SK-N-SH (cell line): ENCODE results near the gene CCL21. TPM values are rescaled to one million over a fixed set of nuclear protein-coding genes. Genes with fewer than 3 reads are reported as not detected.

Experiments
- CTCF ChIA-PET: fragments of 300-600, 350-600 bp; formaldehyde crosslinking; extraction: SDS; loops from one replicate; lab custom pipeline; 2021; lab: Yijun Ruan, JAX
- POLR2A ChIA-PET: fragments of 350-600 bp; sonication (Branson Sonifier 250); formaldehyde crosslinking; extraction: SDS; loops from one replicate; lab custom pipeline; 2020; ENCODE audit warnings: antibody characterized with exemption, inconsistent platforms; lab: Yijun Ruan, JAX
- DNase-seq: peaks from one replicate; pipeline ENCODE4 v3.0.0; 2012
- H2AFZ ChIP-seq: fragments of 200-600 bp; sonication (generic); 2 replicates; pipeline ENCODE4 v1.8.1; 2016; ENCODE audit warnings: antibody characterized with exemption, mild to moderate bottlenecking, low read depth
- H3F3A ChIP-seq: fragments of 200-600 bp; sonication (generic); replicated peaks from 2 replicates; pipeline ENCODE3; 2016; ENCODE audit warnings: antibody characterized with exemption, mild to moderate bottlenecking; ENCODE audit not compliant: insufficient read depth
- H3K27ac ChIP-seq, 2 experiments: fragments of 200-500 bp in 1 of 2; fragments of 200-600 bp in 1 of 2; sonication (Bioruptor generic) in 1 of 2; sonication (generic), shearing (Covaris generic) in 1 of 2; 2 replicates each; pipeline versions ENCODE4 v1.5.1 to v1.6.1; 2014 to 2016; ENCODE audit warnings: low read depth in 2 of 2, inconsistent platforms in 1 of 2, low read length in 1 of 2, mild to moderate bottlenecking in 1 of 2, mixed read lengths in 1 of 2
- H3K27me3 ChIP-seq: fragments of 200-600 bp; sonication (generic), shearing (Covaris generic); 2 replicates; pipeline ENCODE4 v1.6.1; 2016; ENCODE audit warnings: mixed run types; ENCODE audit not compliant: insufficient read depth
- H3K36me3 ChIP-seq, 2 experiments: fragments of 200-500 bp in 1 of 2; fragments of 200-600 bp in 1 of 2; sonication (Bioruptor generic) in 1 of 2; sonication (generic) in 1 of 2; replicated peaks in 1 of 2; 2 replicates each; pipeline versions ENCODE3 to v1.5.1; 2014 to 2016; ENCODE audit warnings: low read length in 1 of 2, mild to moderate bottlenecking in 1 of 2; ENCODE audit not compliant: insufficient read depth in 2 of 2, control insufficient read depth in 1 of 2
- H3K4me1 ChIP-seq, 2 experiments: fragments of 200-500 bp in 1 of 2; fragments of 200-600 bp in 1 of 2; sonication (Bioruptor generic) in 1 of 2; sonication (generic), shearing (Covaris generic) in 1 of 2; 2 replicates each; pipeline versions ENCODE4 v1.5.1 to v1.6.1; 2014 to 2016; ENCODE audit warnings: low read depth in 1 of 2, low read length in 1 of 2, mixed run types in 1 of 2; ENCODE audit not compliant: insufficient read depth in 2 of 2, control insufficient read depth in 1 of 2
- H3K4me2 ChIP-seq: fragments of 200-600 bp; sonication (generic), shearing (Covaris generic); 2 replicates; pipeline ENCODE4 v1.6.1; 2017; ENCODE audit warnings: mixed run types
- H3K4me3 ChIP-seq, 2 experiments: fragments of 200-500 bp in 1 of 2; fragments of 200-600 bp in 1 of 2; sonication (Bioruptor generic) in 1 of 2; sonication (generic), shearing (Covaris generic) in 1 of 2; 2 replicates each; pipeline versions ENCODE4 v1.5.1 to v1.8.1; 2014 to 2016; ENCODE audit warnings: low read depth in 2 of 2, inconsistent platforms in 1 of 2, low read length in 1 of 2, mild to moderate bottlenecking in 1 of 2, mixed read lengths in 1 of 2, moderate library complexity in 1 of 2
- H3K79me2 ChIP-seq: fragments of 200-600 bp; sonication (generic); 2 replicates; pipeline ENCODE4 v1.8.1; 2017; ENCODE audit warnings: mild to moderate bottlenecking; ENCODE audit not compliant: insufficient read depth
- H3K9ac ChIP-seq: fragments of 200-600 bp; sonication (generic); 2 replicates; pipeline ENCODE4 v1.6.1; 2017; ENCODE audit warnings: mixed run types
- H3K9me2 ChIP-seq: fragments of 200-600 bp; sonication (generic); 2 replicates; pipeline ENCODE4 v1.6.1; 2017; ENCODE audit warnings: mixed run types
- H3K9me3 ChIP-seq: fragments of 200-600 bp; sonication (generic); 2 replicates; pipeline ENCODE4 v1.6.1; 2017; ENCODE audit warnings: mixed run types, mild to moderate bottlenecking, moderate library complexity
- H4K20me1 ChIP-seq: fragments of 200-600 bp; sonication (generic); 2 replicates; pipeline ENCODE4 v1.6.1; 2017; ENCODE audit warnings: mild to moderate bottlenecking, mixed run types; ENCODE audit not compliant: insufficient read depth
- EZH2phosphoT487 ChIP-seq: fragments of 200-600 bp; sonication (generic); IDR thresholded peaks from 2 replicates; pipeline ENCODE4 v1.6.1; 2017; ENCODE audit warnings: low read depth, mixed run types, mild to moderate bottlenecking, antibody characterized with exemption, moderate library complexity, borderline replicate concordance
- FOSL2 ChIP-seq: IDR thresholded peaks from 2 replicates; pipeline ENCODE4 v1.4.0; 2012; ENCODE audit warnings: low read depth, mild to moderate bottlenecking, moderate library complexity, borderline replicate concordance
- FOXJ3 ChIP-seq: sonication (generic); formaldehyde crosslinking; IDR thresholded peaks from 2 replicates; pipeline ENCODE4 v1.5.1; 2020; ENCODE audit warnings: mild to moderate bottlenecking, missing genetic modification reagents
- MAX ChIP-seq: IDR thresholded peaks from 2 replicates; pipeline ENCODE4 v1.4.0; 2012; ENCODE audit warnings: low read depth
- RAD21 ChIP-seq: IDR thresholded peaks from 2 replicates; pipeline ENCODE4 v1.6.1; 2012; ENCODE audit warnings: mild to moderate bottlenecking, low read length
- RCOR1 ChIP-seq: fragments of 150-350 bp; IDR thresholded peaks from 2 replicates; pipeline ENCODE4 v1.6.1; 2017; ENCODE audit warnings: antibody characterized with exemption, low read length
- RXRA ChIP-seq: IDR thresholded peaks from 2 replicates; pipeline ENCODE4 v1.4.0; 2012; ENCODE audit warnings: low read depth, mild to moderate bottlenecking, borderline replicate concordance
- SMC3 ChIP-seq: IDR thresholded peaks from 2 replicates; pipeline ENCODE4 v1.6.1; 2012; ENCODE audit warnings: low read depth, low read length, improper control_type of control experiment
- TAF1 ChIP-seq: IDR thresholded peaks from 2 replicates; pipeline ENCODE4 v1.6.1; 2012; ENCODE audit warnings: low read depth, mild to moderate bottlenecking, low read length, moderate library complexity, borderline replicate concordance
- TCF12 ChIP-seq: IDR thresholded peaks from 2 replicates; pipeline ENCODE4 v1.4.0; 2012
- USF1 ChIP-seq: IDR thresholded peaks from 2 replicates; pipeline ENCODE4 v1.4.0; 2012; ENCODE audit warnings: low read depth, borderline replicate concordance
- WGBS: methylation state at CpG from one replicate; pipeline ENCODE4 v1.1.6; 2017; ENCODE audit warnings: low lambda C conversion rate; 5-methylcytosine and 5-hydroxymethylcytosine counted together
- polyA plus RNA-seq, 3 experiments: library from polyadenylated mRNA; depleted of rRNA; stranded (reverse); fragments of >200 nt; gene quantifications; 2 replicates each; pipeline ENCODE4 v1.2.3, GENCODE V29; 2012
- TF ChIP-seq, protein P1 (sequence below): fragments of 200-600 bp; sonication (generic); IDR thresholded peaks from 2 replicates; pipeline ENCODE4 v1.6.1; 2017; ENCODE audit warnings: antibody characterized with exemption, mild to moderate bottlenecking, moderate library complexity
- TF ChIP-seq, protein P2 (sequence below): IDR thresholded peaks from 2 replicates; pipeline ENCODE4 v1.6.1; 2012; ENCODE audit warnings: mild to moderate bottlenecking, low read depth, low read length, moderate library complexity
- TF ChIP-seq, protein P3 (sequence below): IDR thresholded peaks from 2 replicates; pipeline ENCODE4; 2012

The CCL21 gene
- polyA plus RNA-seq, 1 of the 3 experiments (the other 2 are of a cell fraction) = not detected

DNA sequence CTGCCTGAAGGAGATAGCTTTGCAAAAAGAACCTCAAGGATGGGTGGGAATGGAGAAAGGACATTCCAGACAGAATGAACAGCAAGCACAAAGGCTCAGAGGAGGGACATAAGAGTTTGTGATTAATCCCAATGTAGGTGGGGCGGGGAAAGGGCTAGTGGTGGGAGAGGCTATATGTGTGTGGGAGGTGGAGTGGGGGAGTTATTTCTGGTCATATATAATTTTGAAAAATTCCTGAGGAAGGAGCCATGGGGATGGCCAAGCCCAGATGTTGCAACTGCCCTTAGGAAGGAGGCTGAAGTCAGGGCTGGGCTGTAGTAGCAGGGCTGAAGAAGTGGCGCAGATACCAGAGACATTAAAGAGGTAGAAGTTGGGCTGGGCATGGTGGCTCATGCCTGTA, 34.1 kb downstream of the CCL21 start:
- Histone ChIP-seq H3K9me3 (no peaks in the 10 kb centered on the region), H3K79me2 (no peaks in the 10 kb centered on the region), H3K27me3 (no peaks in the 10 kb centered on the region), H3K27ac (no peak overlapping the region), H2AFZ (no peak overlapping the region), H3K4me1 (no peaks in the 10 kb centered on the region), H3K9me2 (no peaks in the 10 kb centered on the region), H3K36me3 (no peaks in the 10 kb centered on the region), H3K4me2 (no peak overlapping the region), H3K9ac (no peak overlapping the region), H3F3A (no peaks in the 10 kb centered on the region), H4K20me1 (no peaks in the 10 kb centered on the region), H3K4me3 (no peak overlapping the region)
- CTCF ChIA-PET = interaction anchor here (0.7 to 5.7 kb wide), 13 partner anchors 10 to 193 kb away, joined by 3 to 57 read pairs (median 5); partner anchors contain the start of genes CCL19 and GALT
- WGBS = 94% methylated on average over 2 of the region's 2 CpGs
- POLR2A ChIA-PET = no interaction called here
- no peak for DNase-seq
- TF ChIP-seq TAF1 (no peak), EZH2phosphoT487 (no peak), MAX (no peak), TCF12 (no peak), FOXJ3 (CRISPR knock-in tag) (no peak)
- TF ChIP-seq, protein P1, sequence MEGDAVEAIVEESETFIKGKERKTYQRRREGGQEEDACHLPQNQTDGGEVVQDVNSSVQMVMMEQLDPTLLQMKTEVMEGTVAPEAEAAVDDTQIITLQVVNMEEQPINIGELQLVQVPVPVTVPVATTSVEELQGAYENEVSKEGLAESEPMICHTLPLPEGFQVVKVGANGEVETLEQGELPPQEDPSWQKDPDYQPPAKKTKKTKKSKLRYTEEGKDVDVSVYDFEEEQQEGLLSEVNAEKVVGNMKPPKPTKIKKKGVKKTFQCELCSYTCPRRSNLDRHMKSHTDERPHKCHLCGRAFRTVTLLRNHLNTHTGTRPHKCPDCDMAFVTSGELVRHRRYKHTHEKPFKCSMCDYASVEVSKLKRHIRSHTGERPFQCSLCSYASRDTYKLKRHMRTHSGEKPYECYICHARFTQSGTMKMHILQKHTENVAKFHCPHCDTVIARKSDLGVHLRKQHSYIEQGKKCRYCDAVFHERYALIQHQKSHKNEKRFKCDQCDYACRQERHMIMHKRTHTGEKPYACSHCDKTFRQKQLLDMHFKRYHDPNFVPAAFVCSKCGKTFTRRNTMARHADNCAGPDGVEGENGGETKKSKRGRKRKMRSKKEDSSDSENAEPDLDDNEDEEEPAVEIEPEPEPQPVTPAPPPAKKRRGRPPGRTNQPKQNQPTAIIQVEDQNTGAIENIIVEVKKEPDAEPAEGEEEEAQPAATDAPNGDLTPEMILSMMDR = no peak
- TF ChIP-seq, protein P2, sequence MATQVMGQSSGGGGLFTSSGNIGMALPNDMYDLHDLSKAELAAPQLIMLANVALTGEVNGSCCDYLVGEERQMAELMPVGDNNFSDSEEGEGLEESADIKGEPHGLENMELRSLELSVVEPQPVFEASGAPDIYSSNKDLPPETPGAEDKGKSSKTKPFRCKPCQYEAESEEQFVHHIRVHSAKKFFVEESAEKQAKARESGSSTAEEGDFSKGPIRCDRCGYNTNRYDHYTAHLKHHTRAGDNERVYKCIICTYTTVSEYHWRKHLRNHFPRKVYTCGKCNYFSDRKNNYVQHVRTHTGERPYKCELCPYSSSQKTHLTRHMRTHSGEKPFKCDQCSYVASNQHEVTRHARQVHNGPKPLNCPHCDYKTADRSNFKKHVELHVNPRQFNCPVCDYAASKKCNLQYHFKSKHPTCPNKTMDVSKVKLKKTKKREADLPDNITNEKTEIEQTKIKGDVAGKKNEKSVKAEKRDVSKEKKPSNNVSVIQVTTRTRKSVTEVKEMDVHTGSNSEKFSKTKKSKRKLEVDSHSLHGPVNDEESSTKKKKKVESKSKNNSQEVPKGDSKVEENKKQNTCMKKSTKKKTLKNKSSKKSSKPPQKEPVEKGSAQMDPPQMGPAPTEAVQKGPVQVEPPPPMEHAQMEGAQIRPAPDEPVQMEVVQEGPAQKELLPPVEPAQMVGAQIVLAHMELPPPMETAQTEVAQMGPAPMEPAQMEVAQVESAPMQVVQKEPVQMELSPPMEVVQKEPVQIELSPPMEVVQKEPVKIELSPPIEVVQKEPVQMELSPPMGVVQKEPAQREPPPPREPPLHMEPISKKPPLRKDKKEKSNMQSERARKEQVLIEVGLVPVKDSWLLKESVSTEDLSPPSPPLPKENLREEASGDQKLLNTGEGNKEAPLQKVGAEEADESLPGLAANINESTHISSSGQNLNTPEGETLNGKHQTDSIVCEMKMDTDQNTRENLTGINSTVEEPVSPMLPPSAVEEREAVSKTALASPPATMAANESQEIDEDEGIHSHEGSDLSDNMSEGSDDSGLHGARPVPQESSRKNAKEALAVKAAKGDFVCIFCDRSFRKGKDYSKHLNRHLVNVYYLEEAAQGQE = no peak

DNA sequence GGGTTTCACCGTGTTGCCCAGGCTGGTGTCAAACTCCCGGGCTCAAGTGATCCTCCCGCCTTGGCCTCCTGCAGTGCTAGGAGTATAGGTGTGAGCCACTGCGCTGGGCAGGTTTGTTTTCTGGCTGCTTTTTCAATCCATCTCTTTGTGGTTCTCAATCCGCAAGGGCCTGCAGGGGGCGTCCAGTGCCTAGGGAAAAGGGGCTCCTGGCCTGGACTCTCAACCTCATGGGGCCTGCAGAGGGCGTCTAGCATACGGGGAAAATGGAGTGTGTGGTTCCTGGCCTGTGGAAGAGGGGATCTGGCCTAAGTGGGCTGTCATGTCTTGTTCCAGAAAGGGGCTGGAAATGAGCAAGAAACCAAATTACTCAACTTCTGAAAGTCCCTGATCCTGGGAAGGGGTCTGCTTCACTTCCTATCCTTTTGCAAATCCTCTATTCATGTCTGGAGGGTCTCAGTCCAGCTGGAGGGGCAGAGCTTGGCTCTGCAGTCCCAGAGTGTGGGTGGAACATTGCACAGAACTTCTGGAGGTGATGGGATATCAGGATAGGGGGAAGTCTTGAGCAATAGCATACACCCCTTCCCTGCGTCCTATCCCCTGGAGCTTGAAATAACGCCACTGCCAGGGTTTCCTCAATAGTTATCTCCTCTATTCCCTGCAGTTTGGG, 34.8 kb downstream of the CCL21 start:
- Histone ChIP-seq H2AFZ (no peak overlapping the region), H3K9me2 (no peaks in the 10 kb centered on the region), H3K9ac (no peak overlapping the region), H3K27ac (no peak overlapping the region), H3K27me3 (no peaks in the 10 kb centered on the region), H3K4me2 (no peak overlapping the region), H4K20me1 (no peaks in the 10 kb centered on the region), H3K36me3 (no peaks in the 10 kb centered on the region), H3F3A (no peaks in the 10 kb centered on the region), H3K4me3 (peak overlapping the region in 1 of 2 experiments; percentile 11; a peak in 1 of 4 replicates), H3K79me2 (no peaks in the 10 kb centered on the region), H3K4me1 (no peaks in the 10 kb centered on the region), H3K9me3 (no peaks in the 10 kb centered on the region)
- WGBS = 62% methylated on average over 10 of the region's 10 CpGs
- CTCF ChIA-PET = interaction anchor here (0.7 to 5.7 kb wide), 21 partner anchors 10 to 319 kb away, joined by 3 to 57 read pairs (median 4); partner anchors contain the start of genes CCL19, CCL21, DCTN3 and GALT
- DNase-seq = peak; percentile 84
- POLR2A ChIA-PET = no interaction called here
- peak; percentile 83 for TF ChIP-seq RAD21
- TF ChIP-seq TCF12 = no peak
- TF ChIP-seq SMC3 = peak; percentile 70
- TF ChIP-seq, protein P1 = peak; percentile 70
- TF ChIP-seq, protein P3, sequence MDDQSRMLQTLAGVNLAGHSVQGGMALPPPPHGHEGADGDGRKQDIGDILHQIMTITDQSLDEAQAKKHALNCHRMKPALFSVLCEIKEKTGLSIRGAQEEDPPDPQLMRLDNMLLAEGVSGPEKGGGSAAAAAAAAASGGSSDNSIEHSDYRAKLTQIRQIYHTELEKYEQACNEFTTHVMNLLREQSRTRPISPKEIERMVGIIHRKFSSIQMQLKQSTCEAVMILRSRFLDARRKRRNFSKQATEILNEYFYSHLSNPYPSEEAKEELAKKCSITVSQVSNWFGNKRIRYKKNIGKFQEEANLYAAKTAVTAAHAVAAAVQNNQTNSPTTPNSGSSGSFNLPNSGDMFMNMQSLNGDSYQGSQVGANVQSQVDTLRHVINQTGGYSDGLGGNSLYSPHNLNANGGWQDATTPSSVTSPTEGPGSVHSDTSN = no peak
- TF ChIP-seq RCOR1 = no peak
- TF ChIP-seq FOSL2 = no peak
- TF ChIP-seq USF1 = no peak
- no peak for TF ChIP-seq RXRA
